GM12875 (cell line): ENCODE data around the gene MGLL.

Source experiments
- H3K4me3 ChIP-seq: one replicate; pipeline ENCODE4 v1.5.1; 2011; ENCODE audit warnings: low read depth, low read length, control low read depth
- TF ChIP-seq, protein P1 (sequence below): IDR thresholded peaks from 2 replicates; pipeline ENCODE4 v1.5.1; 2011; ENCODE audit warnings: low read depth, mild to moderate bottlenecking, control low read depth, inconsistent platforms, low read length, moderate library complexity, borderline replicate concordance; ENCODE audit not compliant: insufficient read depth

Gene MGLL

DNA sequence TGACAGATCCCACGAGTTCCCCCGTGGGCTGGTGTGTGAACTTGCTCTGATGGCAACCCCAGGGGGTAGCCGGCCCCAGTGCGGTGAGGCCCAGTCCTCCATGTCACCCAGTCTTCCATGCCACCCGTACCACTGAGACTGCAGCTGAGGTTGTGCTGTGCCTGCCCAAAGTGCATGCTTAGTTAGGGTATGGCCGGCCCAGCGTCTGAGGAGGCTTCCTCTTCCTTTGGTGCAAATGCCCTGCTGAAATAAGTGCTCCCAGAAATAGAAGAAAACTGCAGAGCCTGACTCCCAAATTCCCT lies 31.5 kb downstream of the MGLL start:
- TF ChIP-seq, protein P1, sequence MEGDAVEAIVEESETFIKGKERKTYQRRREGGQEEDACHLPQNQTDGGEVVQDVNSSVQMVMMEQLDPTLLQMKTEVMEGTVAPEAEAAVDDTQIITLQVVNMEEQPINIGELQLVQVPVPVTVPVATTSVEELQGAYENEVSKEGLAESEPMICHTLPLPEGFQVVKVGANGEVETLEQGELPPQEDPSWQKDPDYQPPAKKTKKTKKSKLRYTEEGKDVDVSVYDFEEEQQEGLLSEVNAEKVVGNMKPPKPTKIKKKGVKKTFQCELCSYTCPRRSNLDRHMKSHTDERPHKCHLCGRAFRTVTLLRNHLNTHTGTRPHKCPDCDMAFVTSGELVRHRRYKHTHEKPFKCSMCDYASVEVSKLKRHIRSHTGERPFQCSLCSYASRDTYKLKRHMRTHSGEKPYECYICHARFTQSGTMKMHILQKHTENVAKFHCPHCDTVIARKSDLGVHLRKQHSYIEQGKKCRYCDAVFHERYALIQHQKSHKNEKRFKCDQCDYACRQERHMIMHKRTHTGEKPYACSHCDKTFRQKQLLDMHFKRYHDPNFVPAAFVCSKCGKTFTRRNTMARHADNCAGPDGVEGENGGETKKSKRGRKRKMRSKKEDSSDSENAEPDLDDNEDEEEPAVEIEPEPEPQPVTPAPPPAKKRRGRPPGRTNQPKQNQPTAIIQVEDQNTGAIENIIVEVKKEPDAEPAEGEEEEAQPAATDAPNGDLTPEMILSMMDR, result no peak
- H3K4me3 ChIP-seq, result no peak overlapping the region

DNA sequence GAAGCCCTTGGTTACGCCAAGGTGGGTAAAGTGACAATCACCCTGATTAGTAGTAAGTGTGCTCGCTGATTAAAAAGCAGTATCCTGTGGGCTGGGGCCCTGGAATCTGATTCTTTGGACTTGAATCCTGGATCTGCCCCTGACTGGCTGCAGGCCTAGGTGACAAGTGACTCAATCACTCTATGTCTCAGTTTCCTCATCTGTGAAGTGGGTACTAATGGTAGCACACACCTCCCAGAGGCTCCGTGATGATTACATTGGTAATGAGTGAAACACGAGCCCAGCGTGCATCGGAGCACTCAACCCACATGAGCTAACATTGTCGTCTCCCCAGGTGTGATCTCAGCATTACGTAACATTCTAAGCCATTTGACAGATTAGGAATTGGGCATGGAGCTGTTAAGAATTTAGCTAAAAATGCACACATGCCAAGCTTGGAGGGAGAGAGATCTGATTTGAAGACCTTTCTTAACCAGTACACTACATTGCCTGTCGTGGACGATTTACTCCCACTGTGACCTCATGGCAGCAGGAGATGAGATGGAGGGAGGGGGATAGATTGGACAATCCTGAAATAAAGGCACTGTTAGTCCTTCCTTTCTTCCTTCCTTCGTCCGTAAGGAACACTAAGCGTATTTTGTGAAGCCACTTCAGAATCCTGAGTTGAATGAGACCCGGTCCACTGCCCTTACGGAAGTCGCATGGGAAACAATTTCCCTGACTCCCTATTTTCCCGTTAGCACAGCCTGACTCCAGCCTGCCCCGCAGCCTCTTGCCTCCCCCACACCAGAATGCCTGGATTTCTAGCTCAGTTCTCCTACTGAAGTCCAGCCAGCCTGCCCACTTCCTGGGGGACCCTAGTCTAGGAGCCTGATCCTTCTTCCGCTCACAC lies 32.1 kb downstream of the MGLL start:
- TF ChIP-seq, protein P1, result no peak
- no peak overlapping the region for H3K4me3 ChIP-seq

DNA sequence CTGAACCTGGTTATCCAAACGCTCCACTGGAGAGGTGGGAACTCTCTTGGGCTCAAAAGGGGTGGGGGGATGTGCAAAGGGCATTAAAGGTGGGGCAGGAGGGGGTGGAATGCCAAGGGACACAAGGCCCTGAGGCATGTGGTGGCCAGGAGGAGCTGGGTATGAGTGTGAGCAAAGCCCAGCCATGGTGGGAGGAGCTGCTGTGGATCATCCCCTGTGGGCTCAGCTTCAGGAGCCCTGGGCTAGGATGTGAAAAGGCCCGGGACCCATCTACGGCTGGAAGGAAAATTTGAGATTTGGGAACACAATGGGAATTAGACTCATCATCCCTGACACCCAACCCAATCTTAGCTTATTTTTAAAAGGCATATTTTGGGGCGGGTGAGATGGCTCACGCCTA lies 33.3 kb downstream of the MGLL start:
- TF ChIP-seq, protein P1, result no peak
- no peak overlapping the region for H3K4me3 ChIP-seq

DNA sequence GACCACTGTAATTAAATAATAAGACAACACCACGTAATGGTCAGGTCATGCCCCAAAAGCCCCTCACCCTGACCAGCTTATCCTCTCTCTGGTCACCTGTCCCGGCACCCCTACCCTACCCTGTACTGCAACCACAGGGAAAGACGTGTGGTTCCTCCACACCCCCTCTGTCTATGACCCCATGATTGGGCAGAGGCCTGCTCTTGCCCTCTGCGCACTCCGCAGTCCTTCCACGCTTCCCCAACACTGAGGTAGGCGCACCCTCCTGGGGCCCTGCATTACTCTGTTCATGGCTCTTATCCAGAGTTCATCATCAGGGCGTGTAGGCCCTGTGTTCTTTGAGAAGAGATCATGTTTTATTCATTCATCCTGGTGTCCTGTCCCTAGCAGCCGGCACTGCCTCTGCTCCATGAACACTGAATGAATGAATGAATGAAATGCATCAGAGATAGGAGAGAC lies 33.8 kb downstream of the MGLL start:
- no peak overlapping the region for H3K4me3 ChIP-seq
- TF ChIP-seq, protein P1, result no peak

DNA sequence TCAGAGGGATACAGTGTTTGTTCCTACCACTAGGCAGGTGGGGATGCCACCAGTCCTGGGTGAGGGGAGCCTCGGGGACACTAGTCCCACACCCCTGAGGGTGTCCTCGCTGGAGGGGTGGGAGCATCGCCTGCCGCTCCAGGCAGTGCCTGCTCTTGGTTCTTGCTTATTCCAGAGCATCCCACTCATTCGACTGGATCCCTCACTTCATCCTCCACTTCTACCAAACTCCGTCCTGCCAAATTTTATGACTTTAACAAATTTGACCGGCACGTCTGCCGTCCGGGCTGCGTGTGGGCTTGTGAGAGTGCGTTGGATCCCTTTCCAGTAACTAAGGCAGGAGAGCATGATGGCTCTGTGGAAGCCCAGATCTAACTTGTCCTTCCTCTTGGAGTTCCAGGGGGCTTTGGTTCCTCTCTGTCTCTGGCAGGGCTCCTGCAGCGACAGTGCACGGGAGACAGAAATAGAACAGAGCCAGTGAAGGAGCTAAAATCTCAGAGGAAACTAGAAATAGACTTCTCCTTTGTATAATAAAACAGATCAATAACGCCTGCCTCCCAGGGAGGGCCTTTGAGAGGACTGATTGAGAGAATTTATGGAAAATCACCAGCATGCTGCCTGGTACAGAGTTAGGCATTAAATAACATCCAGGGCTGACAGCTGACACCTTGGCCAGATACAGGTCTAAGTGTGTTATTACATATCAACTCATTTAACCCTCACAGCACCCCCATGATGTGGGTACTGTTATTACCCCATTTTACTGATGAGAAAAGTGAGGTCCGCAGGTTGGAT lies 34.5 kb downstream of the MGLL start:
- H3K4me3 ChIP-seq, result no peak overlapping the region
- TF ChIP-seq, protein P1, result no peak

DNA sequence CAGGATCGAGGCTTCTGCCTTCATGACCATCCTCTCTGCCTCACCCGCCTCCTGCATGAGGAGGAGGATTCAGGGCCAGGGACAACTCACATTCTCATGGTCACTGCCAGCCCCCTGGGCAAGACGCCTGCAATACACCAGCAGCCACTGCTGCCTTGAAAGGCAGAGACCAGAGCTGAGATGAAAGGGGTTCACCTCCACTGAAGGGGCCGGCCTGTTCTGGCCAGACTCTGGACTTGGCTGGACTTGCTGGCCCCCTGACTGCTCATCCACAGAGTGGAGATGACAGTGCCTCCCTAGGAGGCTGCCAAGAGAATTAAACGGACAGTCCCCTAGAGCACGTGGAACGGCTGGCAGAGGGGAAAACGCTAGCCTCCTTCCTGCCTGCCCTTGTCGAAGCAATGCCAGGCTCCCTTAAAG lies 35.2 kb downstream of the MGLL start:
- TF ChIP-seq, protein P1, result no peak

More for the DNA sequence above, 35.2 kb downstream of the MGLL start:
- no peak overlapping the region for H3K4me3 ChIP-seq
